Body of pancreas (tissue), 4 donors: ENCODE results near the gene IL1F10.

Experiments
- POLR2A ChIP-seq, 3 donors: fragments of 450-650 bp; IDR thresholded peaks; one replicate each; pipeline ENCODE4 v1.6.1; 2016; ENCODE audit warnings: antibody characterized with exemption in 3 of 3, mild to moderate bottlenecking in 2 of 3
- TF ChIP-seq, protein P1 (sequence below), 7 experiments: fragments of 450-650 bp in 4 of 7; fragments of 200-600 bp in 3 of 7; sonication (generic) in 3 of 7; IDR thresholded peaks; one replicate each; pipeline ENCODE4 v1.5.1; 2016 to 2019; ENCODE audit warnings: antibody characterized with exemption in 7 of 7

DNA sequence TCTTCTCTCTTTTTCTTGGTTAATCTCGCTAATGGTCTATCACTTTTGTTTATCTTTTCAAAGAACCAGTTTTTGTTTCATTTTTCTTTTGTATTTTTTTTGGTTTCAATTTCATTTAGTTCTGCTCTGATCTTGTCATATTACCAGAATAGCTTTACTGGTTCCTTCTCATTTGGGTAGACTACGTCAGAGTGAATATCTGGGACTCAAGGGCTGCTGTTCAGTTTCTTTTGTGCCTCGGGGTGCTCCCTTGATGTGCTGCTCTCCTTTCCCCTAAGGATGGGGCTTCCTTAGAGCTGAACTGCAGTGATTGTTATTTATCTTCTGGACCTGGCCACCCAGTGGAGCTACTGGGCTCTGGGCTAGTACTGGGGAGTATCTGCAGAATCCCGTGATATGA is 30.3 kb downstream of the IL1F10 start:
- TF ChIP-seq, protein P1, sequence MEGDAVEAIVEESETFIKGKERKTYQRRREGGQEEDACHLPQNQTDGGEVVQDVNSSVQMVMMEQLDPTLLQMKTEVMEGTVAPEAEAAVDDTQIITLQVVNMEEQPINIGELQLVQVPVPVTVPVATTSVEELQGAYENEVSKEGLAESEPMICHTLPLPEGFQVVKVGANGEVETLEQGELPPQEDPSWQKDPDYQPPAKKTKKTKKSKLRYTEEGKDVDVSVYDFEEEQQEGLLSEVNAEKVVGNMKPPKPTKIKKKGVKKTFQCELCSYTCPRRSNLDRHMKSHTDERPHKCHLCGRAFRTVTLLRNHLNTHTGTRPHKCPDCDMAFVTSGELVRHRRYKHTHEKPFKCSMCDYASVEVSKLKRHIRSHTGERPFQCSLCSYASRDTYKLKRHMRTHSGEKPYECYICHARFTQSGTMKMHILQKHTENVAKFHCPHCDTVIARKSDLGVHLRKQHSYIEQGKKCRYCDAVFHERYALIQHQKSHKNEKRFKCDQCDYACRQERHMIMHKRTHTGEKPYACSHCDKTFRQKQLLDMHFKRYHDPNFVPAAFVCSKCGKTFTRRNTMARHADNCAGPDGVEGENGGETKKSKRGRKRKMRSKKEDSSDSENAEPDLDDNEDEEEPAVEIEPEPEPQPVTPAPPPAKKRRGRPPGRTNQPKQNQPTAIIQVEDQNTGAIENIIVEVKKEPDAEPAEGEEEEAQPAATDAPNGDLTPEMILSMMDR (IDR thresholded peaks at IDR 0.05), result no peak
- no peak for TF ChIP-seq POLR2A (IDR thresholded peaks at IDR 0.05)
